ENCODE results near the gene TJP1. TPM values are rescaled to one million over a fixed set of nuclear protein-coding genes. Genes with fewer than 3 reads are reported as not detected.
"Not testable (repeated sequence)": the region's sequence is repeated elsewhere in the genome, so short reads cannot be mapped to it uniquely, and the experiment has no call there.

Gene TJP1
- total RNA-seq, 2 donors from 2014 or later: 0.30 TPM; not detected in 1

GRCh38 chr15:29817455-29817854 is 4.8 kb downstream of the TJP1 start:
- not testable (repeated sequence) for ATAC-seq, H3K36me3 Mint-ChIP-seq

GRCh38 chr15:29815000-29815710 is 7.1 kb downstream of the TJP1 start:
- DNase-seq (ENCODE audit: low spot score in 2 of 2): no peak

More at GRCh38 chr15:29817455-29817854, 4.8 kb downstream of the TJP1 start:
- not testable (repeated sequence) for H3K9me3 Mint-ChIP-seq; DNase-seq (ENCODE audit: low spot score in 2 of 2); H3K27ac Mint-ChIP-seq

GRCh38 chr15:29813009-29813408 is 9.3 kb downstream of the TJP1 start:
- Mint-ChIP-seq H3K36me3 (peaks cover 10 to 16% of the 10 kb centered on the region in 2 donors), H3K27ac (no peak overlapping the region), H3K9me3 (peaks cover 4 to 5% of the 10 kb centered on the region in 2 donors)
- DNase-seq (ENCODE audit: low spot score in 2 of 2): no peak
- ATAC-seq: no peak

More at GRCh38 chr15:29815000-29815710, 7.1 kb downstream of the TJP1 start:
- peaks cover 4 to 5% of the 10 kb centered on the region in 2 donors for H3K9me3 Mint-ChIP-seq
- no peak for ATAC-seq
- H3K27ac Mint-ChIP-seq: no peak overlapping the region
- H3K36me3 Mint-ChIP-seq: peaks cover 10 to 16% of the 10 kb centered on the region in 2 donors

- peaks cover 9 to 12% of the 10 kb centered on the region in 2 donors for H3K36me3 Mint-ChIP-seq
- ATAC-seq: no peak
- DNase-seq (ENCODE audit: low spot score in 2 of 2): no peak
- no peak overlapping the region for H3K27ac Mint-ChIP-seq
- peaks cover 3 to 4% of the 10 kb centered on the region in 2 donors for H3K9me3 Mint-ChIP-seq
These were observed 9.9 kb downstream of the TJP1 start for GRCh38 chr15:29812384-29812694.

- H3K36me3 Mint-ChIP-seq: peaks cover 4 to 7% of the 10 kb centered on the region in 2 donors
- DNase-seq (ENCODE audit: low spot score in 2 of 2): no peak
- ATAC-seq: no peak
- peaks cover 0 to 4% of the 10 kb centered on the region in 2 donors for H3K9me3 Mint-ChIP-seq
- no peak overlapping the region for H3K27ac Mint-ChIP-seq
These were observed 10.4 kb downstream of the TJP1 start for GRCh38 chr15:29811691-29812383.

- ATAC-seq (no peak), DNase-seq (ENCODE audit: low spot score in 2 of 2) (no peak)
- peaks cover 0 to 3% of the 10 kb centered on the region in 2 donors for H3K9me3 Mint-ChIP-seq
- H3K27ac Mint-ChIP-seq: no peak overlapping the region
- H3K36me3 Mint-ChIP-seq: peaks cover 0 to 10% of the 10 kb centered on the region in 2 donors
These were observed 16.6 kb downstream of the TJP1 start for GRCh38 chr15:29805708-29806104.

GRCh38 chr15:29805043-29805707 is 17.1 kb downstream of the TJP1 start:
- H3K9me3 Mint-ChIP-seq: peaks cover 0 to 3% of the 10 kb centered on the region in 2 donors
- no peak for ATAC-seq

GRCh38 chr15:29802411-29802810 is 19.9 kb downstream of the TJP1 start:
- Mint-ChIP-seq H3K27ac (no peak overlapping the region), H3K9me3 (peaks cover 0 to 3% of the 10 kb centered on the region in 2 donors), H3K36me3 (peaks cover 0 to 8% of the 10 kb centered on the region in 2 donors)
- DNase-seq (ENCODE audit: low spot score in 2 of 2): no peak
- no peak for ATAC-seq

More at GRCh38 chr15:29805043-29805707, 17.1 kb downstream of the TJP1 start:
- DNase-seq (ENCODE audit: low spot score in 2 of 2): no peak
- Mint-ChIP-seq H3K36me3 (peaks cover 0 to 8% of the 10 kb centered on the region in 2 donors), H3K27ac (no peak overlapping the region)

- H3K27ac Mint-ChIP-seq: no peak overlapping the region
- peaks cover 0 to 6% of the 10 kb centered on the region in 2 donors for H3K9me3 Mint-ChIP-seq
- ATAC-seq (no peak), DNase-seq (ENCODE audit: low spot score in 2 of 2) (no peak)
- H3K36me3 Mint-ChIP-seq: peaks cover 0 to 8% of the 10 kb centered on the region in 2 donors
These were observed 21.5 kb downstream of the TJP1 start for GRCh38 chr15:29800491-29801366.

- Mint-ChIP-seq H3K9me3 (peaks cover 0 to 8% of the 10 kb centered on the region in 2 donors), H3K27ac (no peak overlapping the region), H3K36me3 (peaks cover 0 to 5% of the 10 kb centered on the region in 2 donors)
- DNase-seq (ENCODE audit: low spot score in 2 of 2) (no peak), ATAC-seq (no peak)
These were observed 22.4 kb downstream of the TJP1 start for GRCh38 chr15:29799859-29800258.

- peaks cover 4 to 11% of the 10 kb centered on the region in 2 donors for H3K36me3 Mint-ChIP-seq
- H3K27ac Mint-ChIP-seq: no peak overlapping the region
- peaks cover 0 to 5% of the 10 kb centered on the region in 2 donors for H3K9me3 Mint-ChIP-seq
- no peak for ATAC-seq
- DNase-seq (ENCODE audit: low spot score in 2 of 2): no peak
These were observed 26.7 kb downstream of the TJP1 start for GRCh38 chr15:29795610-29796009.

- peaks cover 4 to 11% of the 10 kb centered on the region in 2 donors for H3K36me3 Mint-ChIP-seq
- DNase-seq (ENCODE audit: low spot score in 2 of 2): no peak
These were observed 29.7 kb downstream of the TJP1 start for GRCh38 chr15:29792426-29793159.

GRCh38 chr15:29790607-29791006 is 31.7 kb downstream of the TJP1 start:
- peaks cover 0 to under 1% of the 10 kb centered on the region in 2 donors for H3K9me3 Mint-ChIP-seq
- H3K27ac Mint-ChIP-seq: no peak overlapping the region
- ATAC-seq (no peak), DNase-seq (ENCODE audit: low spot score in 2 of 2) (no peak)
- peaks cover 4 to 11% of the 10 kb centered on the region in 2 donors for H3K36me3 Mint-ChIP-seq

More at GRCh38 chr15:29792426-29793159, 29.7 kb downstream of the TJP1 start:
- Mint-ChIP-seq H3K9me3 (peaks cover 0 to 5% of the 10 kb centered on the region in 2 donors), H3K27ac (no peak overlapping the region)
- no peak for ATAC-seq

- Mint-ChIP-seq H3K27ac (no peak overlapping the region), H3K36me3 (peaks cover 4 to 11% of the 10 kb centered on the region in 2 donors), H3K9me3 (no peaks in the 10 kb centered on the region)
- DNase-seq (ENCODE audit: low spot score in 2 of 2) (no peak), ATAC-seq (no peak)
These were observed 32.4 kb downstream of the TJP1 start for GRCh38 chr15:29789871-29790270.

GRCh38 chr15:29788433-29789034 is 33.7 kb downstream of the TJP1 start:
- no peak for ATAC-seq
- H3K9me3 Mint-ChIP-seq: no peaks in the 10 kb centered on the region

More at GRCh38 chr15:29788433-29789034, 33.7 kb downstream of the TJP1 start:
- H3K36me3 Mint-ChIP-seq: peaks cover 4 to 11% of the 10 kb centered on the region in 2 donors
- no peak overlapping the region for H3K27ac Mint-ChIP-seq
- no peak for DNase-seq (ENCODE audit: low spot score in 2 of 2)
